ENCODE results near the gene DPP10. TPM values are rescaled to one million over a fixed set of nuclear protein-coding genes. Genes with fewer than 3 reads are reported as not detected.

The DPP10 gene
- total RNA-seq, 1 experiment from 2014 or later, result 0.61 TPM

DNA sequence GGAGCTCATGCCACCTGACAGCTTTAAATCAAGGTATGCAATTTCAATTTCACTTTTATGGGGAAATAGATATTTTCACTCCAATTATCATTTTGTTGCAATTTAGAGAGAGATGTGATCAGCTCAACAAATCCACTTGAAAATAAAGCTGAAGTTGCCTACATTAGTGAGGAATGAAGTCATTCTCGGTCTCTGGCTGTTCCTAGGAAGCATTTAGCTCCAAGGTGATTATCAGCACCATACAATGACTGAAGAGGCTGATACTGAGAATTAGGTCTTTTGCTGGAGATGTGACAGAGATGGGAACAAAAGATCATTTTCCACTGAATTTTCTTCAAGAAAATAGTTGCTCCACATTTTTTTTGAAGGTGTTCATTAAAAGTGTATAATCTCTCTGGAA, 1303.7 kb downstream of the DPP10 start:
- in situ Hi-C loops (cut with HindIII; ENCODE audit: low pct_unique_long_range_greater_than_20kb, low sequenced_read_pairs), result no loop called here
- DNase-seq (ENCODE audit: low read depth), result no peak

DNA sequence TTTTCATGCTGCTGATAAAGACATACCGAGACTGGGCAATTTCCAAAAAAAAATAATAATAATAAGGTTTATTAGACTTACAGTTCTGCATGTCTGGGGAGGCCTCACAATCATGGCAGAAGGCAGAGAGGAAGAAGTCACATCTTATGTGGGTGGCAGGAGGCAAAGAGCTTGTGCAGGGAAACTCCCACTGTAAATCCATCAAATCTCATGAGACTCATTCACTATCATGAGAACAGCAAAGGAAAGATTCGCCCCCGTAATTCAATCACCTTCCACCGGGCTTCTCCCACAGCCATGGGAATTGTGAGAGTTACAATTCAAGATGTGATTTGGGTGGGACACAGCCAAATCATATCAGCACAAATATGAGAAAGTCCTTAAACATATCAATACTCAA, 1314.8 kb downstream of the DPP10 start:
- in situ Hi-C loops (cut with HindIII; ENCODE audit: low pct_unique_long_range_greater_than_20kb, low sequenced_read_pairs), result no loop called here
- no peak for DNase-seq (ENCODE audit: low read depth)

DNA sequence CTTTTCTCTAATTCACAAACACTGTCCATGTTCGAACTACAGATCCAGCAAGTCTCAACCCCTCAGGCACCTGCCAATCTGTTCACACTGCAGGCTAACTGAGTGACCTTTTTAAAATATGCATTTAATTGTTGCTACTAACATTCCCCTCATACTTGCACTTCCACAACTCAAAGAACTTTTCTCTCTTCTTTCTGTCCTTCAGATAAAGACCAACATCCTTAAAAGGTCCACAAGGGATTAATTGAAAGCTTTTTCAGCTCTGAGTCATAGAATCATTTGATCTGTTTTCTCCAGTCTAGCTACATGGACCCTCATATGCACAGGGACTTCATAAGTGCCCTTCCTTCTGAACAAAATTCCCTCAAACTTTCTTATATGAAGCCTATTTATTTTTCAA, 1321.2 kb downstream of the DPP10 start:
- DNase-seq (ENCODE audit: low read depth), result no peak
- in situ Hi-C loops (cut with HindIII; ENCODE audit: low pct_unique_long_range_greater_than_20kb, low sequenced_read_pairs), result no loop called here

DNA sequence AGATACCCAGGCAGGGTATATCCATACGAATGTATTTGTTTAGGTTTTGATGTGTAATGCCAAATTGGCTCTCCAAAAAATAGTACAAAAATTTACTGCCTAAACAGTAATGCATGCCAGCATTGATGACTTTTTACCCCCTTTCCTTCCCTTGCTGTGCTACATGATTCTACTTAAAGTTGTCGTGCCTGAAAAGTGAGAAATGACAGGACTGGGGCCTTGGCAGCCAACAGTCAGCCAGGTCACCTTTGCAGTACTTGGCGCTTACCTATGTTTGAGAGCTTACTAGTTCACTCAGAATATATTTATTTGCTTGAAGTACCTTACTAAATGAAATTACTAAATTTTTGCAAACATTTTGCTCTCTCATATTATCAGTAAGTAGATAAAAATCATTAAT, 1329.1 kb downstream of the DPP10 start:
- in situ Hi-C loops (cut with HindIII; ENCODE audit: low pct_unique_long_range_greater_than_20kb, low sequenced_read_pairs), result no loop called here
- no peak for DNase-seq (ENCODE audit: low read depth)

DNA sequence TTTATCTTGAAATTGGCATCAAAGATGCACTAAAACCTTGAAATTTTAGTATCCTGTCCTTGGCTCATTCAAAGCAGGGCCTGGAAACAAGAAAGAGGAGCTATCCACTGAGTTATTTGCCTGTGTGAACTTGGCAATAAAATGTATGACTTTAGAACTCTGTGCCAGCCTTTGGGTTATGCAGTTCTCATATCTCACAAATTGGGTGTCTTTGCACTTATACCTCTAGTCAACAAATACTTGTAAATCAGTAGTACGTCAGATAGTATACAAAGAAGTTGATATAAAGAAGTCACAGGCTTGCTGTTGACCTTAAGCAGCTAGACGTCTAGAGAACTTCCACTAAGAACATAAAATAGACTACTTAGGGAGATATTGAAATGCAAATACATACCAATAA, 1331.9 kb downstream of the DPP10 start:
- no peak for DNase-seq (ENCODE audit: low read depth)
- in situ Hi-C loops (cut with HindIII; ENCODE audit: low pct_unique_long_range_greater_than_20kb, low sequenced_read_pairs), result no loop called here

DNA sequence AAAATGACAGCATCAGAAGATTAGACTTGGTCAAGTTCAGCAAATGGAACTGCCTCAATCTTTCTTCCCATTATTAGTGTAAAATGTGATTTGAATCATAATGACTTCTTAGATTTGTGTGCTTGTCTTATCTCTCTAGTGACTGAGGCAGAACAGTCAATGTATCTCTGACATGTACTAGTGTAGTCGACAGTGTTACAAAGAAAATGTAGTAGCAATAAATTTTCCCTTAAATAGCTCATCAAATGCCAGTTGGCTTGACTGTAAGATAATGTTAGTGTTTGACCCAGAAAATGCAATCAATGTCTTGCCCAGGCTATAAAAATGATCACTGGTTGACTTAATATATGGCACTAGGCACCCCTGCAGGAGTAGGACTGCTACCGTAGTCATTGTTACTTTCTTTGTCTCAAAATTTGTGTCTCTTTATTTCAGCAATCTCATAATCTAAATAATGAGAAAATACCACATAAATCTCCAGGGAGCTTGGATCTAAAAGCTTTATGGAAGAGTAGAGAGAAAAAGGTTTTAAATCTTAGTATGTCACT, 1336.7 kb downstream of the DPP10 start:
- DNase-seq (ENCODE audit: low read depth), result no peak
- in situ Hi-C loops (cut with HindIII; ENCODE audit: low pct_unique_long_range_greater_than_20kb, low sequenced_read_pairs), result no loop called here

DNA sequence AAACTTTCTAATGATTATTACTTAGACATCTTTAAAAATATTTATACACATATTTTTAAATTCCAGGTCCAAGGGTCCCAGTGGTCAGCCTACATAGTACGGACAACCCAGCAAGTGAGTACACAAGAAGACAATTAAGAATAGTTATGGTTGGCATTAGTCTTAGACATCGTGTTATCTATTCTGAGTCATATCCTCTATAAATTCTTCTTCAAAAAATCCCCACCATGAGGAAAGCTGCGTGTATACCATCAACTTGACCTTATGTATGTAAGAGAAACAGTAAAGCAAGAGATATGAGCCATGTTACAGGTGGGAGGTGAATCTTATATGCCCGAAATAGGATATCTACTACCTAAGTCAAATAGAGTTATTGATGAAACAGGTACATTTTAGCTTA, 1339.8 kb downstream of the DPP10 start:
- in situ Hi-C loops (cut with HindIII; ENCODE audit: low pct_unique_long_range_greater_than_20kb, low sequenced_read_pairs), result no loop called here
- no peak for DNase-seq (ENCODE audit: low read depth)

DNA sequence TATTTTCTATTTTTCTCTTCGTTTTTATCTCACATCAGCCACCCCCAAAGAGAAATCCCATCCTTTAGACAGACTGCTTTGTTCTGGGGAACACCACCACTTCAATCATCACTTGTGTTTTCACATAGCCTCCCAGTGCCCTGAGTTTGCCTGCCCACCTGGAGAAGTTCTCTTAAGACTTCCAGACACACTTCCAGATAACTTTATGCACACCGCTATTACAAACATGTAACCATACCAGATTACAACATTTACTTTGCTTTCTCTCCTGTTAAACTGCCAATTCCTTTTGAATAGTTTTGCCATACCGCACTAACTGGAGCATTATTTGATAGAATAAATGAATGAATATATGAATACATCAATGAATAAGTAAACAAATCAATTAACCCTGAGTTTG, 1353.6 kb downstream of the DPP10 start:
- in situ Hi-C loops (cut with HindIII; ENCODE audit: low pct_unique_long_range_greater_than_20kb, low sequenced_read_pairs), result no loop called here
- DNase-seq (ENCODE audit: low read depth), result no peak

DNA sequence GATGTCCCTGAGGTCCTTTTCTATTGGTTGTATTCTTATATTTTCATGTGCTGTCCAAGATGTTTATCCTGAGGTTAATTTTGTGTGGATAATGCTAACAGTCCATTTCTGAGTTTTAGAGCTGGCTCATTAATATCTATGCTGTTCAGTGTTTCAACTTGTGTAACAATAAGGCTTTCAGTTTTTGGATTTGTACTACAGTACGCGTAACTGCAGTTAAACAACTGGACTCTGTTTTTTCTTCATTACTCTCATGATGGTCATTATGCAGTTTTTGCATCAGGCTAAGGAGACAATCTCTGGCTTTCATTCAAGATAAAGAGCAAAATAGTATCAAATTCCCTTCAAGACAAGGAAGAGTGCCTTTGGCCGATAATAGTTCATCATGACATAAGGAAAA, 1364.8 kb downstream of the DPP10 start:
- DNase-seq (ENCODE audit: low read depth), result no peak
- in situ Hi-C loops (cut with HindIII; ENCODE audit: low pct_unique_long_range_greater_than_20kb, low sequenced_read_pairs), result no loop called here

DNA sequence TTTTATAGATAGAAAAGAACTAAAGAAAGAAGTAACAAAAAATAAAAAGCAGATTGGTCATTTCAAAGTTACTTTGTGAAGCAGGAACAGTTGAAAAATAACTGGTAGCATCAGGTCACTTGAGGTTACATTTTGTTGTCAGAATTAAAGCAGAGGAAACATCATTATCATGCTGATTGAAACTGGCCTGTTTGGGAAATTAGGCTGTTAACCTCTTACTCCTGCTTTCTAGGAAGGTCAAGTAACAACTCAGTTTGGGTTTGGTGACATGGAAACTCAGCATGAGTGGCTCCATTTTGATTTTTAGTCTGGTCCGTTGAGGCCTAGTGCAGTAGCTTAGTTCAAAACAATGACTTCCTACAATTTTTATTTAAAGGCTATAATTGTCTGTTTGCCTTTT, 1383.5 kb downstream of the DPP10 start:
- no peak for DNase-seq (ENCODE audit: low read depth)
- in situ Hi-C loops (cut with HindIII; ENCODE audit: low pct_unique_long_range_greater_than_20kb, low sequenced_read_pairs), result no loop called here

DNA sequence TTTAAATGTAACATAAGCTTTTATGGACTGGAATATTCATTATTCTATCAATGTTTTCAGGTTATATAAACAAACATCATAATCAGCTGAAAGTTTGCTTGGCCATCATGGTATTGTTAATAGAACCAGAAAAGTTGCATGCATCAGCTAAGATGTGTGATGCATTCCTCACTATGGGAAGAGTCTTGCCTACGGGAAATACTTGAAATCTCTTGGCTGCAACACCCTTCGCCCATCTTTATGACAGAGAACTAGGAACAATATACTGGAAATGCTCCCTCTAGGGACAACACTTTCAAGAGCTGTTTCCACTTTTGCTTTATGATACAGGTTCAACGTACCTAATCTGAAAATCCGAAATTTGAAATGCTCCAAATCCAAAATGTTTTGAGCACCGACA, 1390.8 kb downstream of the DPP10 start:
- no peak for DNase-seq (ENCODE audit: low read depth)
- in situ Hi-C loops (cut with HindIII; ENCODE audit: low pct_unique_long_range_greater_than_20kb, low sequenced_read_pairs), result no loop called here

DNA sequence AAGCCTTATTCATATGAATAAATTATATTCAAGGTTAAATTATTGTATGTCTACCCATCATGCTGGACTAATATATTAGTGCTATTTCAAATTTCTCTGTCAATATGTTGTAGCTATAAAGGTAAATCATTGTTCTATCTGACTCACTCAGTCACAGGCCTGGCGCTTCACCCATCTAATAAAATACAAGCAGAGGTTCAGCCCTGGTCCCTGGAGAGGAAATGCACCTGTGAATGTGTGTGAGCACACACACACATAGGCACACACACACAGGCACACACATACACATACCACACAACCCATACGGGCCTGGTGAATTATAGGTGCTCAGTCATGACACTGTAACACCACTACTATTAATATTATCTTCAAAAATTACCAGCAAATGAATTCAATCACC, 1396.1 kb downstream of the DPP10 start:
- DNase-seq (ENCODE audit: low read depth), result no peak
- in situ Hi-C loops (cut with HindIII; ENCODE audit: low pct_unique_long_range_greater_than_20kb, low sequenced_read_pairs), result no loop called here

DNA sequence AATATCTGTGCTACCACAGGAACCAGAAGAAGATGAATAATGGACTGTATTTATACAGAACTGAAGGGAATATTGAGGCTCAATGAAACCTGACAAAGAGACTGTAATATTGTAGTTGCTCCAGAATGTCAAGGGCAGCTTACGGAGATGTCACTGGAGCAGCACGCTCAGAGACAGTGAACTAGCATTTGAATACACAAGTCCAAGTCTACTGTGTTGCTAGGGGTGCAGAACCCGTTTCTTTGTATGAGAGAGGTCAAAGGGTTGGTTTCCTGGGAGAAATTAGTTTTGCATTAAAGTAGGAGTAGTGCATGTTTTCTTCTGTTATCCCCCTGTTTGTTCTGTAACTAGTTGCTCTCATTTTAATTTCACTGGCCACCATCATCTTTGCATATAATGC, 1399.9 kb downstream of the DPP10 start:
- in situ Hi-C loops (cut with HindIII; ENCODE audit: low pct_unique_long_range_greater_than_20kb, low sequenced_read_pairs), result no loop called here
- DNase-seq (ENCODE audit: low read depth), result no peak

DNA sequence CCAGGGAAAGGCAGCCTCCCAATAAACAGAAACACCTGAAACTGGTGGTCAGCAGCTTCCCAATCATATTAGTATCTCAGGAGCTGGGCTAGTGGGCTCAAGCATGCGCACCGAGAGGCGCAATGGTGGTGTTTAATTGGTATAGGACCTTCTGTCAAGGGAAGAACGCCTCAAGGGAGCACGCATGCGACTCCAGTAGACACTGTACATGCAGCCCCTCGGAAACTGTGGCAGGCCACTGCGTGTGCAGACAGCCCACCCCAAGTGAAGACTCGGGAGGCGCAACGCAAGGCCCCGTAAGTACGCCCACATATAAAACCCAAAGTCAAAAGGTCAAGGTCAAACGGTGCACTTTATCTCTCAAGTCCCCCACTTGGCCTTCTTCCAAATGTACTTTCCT, 1405.8 kb downstream of the DPP10 start:
- in situ Hi-C loops (cut with HindIII; ENCODE audit: low pct_unique_long_range_greater_than_20kb, low sequenced_read_pairs), result no loop called here

DNA sequence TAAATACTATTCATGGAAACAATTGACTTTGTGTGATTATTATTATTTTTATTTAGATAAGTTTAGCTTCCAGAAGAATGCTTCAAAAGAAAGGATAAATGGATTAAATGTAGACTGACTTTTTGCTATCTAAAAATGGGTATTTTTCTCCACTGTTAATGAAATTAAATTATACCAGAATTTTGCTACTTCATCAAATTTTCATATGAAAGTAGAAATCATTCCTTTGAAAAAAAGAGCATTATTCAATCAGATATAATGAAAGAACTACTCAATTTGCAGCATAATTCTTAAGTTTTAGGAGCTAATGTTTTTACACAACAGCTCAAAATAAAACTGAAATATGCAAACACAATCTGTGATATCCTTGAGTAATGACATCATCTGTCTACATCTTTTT, 1424.6 kb downstream of the DPP10 start:
- in situ Hi-C loops (cut with HindIII; ENCODE audit: low pct_unique_long_range_greater_than_20kb, low sequenced_read_pairs), result no loop called here
- no peak for DNase-seq (ENCODE audit: low read depth)

More for the DNA sequence above, 1405.8 kb downstream of the DPP10 start:
- DNase-seq (ENCODE audit: low read depth), result no peak

DNA sequence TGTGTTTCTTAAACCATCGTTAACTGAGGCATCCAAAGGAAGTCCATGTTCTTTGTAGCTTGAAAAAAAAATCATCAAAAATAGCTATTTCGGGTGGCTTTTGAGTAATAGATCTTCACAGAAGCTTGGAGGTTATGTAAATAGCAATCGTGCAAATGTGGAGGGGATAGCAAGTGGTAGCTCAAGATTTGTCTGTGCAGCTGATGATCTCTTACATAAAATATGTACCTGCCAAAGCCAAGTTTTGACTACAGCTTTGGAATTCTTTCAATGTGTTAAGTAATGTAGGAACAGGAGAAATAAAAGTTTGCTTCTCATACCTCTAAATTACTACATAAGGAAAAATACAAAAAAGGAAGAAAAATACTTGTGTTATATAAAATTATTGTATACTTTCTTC, 1432.0 kb downstream of the DPP10 start:
- no peak for DNase-seq (ENCODE audit: low read depth)
- in situ Hi-C loops (cut with HindIII; ENCODE audit: low pct_unique_long_range_greater_than_20kb, low sequenced_read_pairs), result no loop called here

DNA sequence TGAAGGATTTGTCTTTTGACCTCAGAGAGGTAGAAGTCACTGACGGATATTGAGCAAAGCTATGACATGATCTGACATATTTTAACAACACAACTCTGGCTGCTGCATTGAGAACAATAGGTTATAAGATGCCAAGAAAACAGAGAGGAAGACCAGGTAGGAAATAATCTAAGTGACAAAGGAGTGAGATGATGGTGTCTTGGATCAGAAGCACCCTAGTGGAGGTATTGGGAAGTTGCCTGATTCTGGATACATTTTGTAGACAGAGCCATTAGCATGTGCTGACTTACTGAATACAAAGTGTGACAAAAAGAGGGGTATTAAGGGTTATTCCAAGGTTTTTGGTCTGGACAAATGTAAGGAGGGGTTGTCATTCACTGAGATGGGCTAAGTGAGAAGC, 1438.1 kb downstream of the DPP10 start:
- DNase-seq (ENCODE audit: low read depth), result no peak
- in situ Hi-C loops (cut with HindIII; ENCODE audit: low pct_unique_long_range_greater_than_20kb, low sequenced_read_pairs), result no loop called here

DNA sequence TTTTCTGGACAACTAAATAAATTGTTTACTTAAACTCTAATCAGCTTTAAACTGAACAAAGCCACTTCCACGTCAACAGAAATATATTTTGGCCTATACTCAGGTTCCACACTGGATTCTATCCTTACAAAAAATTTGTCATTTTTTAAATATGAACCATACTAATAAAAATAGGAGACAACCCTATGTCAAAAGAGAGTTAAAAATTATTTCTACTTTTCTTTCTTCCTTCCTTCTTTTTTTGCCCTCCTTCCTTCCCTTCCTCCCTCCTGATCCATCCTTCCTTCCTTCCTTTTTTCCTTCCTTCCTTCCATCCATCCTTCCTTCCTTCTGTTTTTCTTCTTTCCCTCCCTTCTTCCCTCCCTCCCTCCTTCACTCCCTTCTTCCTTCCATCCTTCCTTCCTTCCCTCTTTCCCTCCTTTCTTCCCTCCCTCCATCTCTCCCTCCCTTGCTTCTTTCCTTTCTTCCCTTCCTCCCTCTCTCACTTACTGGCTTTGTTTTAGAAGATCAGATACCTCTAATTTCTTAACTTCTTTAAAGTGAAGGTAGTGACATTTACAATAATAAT, 1444.9 kb downstream of the DPP10 start:
- in situ Hi-C loops (cut with HindIII; ENCODE audit: low pct_unique_long_range_greater_than_20kb, low sequenced_read_pairs), result no loop called here
- no peak for DNase-seq (ENCODE audit: low read depth)
